Gastroesophageal sphincter (tissue), 3 donors: ENCODE data around the gene STYXL2.

Experiments
- EP300 ChIP-seq: sonication (generic); formaldehyde crosslinking; IDR thresholded peaks from one replicate; pipeline ENCODE4 v1.6.1; 2017; ENCODE audit warnings: antibody characterized with exemption, mild to moderate bottlenecking
- POLR2A ChIP-seq, 2 donors: fragments of 450-650 bp; IDR thresholded peaks; one replicate each; pipeline ENCODE4 v1.6.1; 2017; ENCODE audit warnings: antibody characterized with exemption in 2 of 2, mild to moderate bottlenecking in 2 of 2, moderate library complexity in 1 of 2
- TF ChIP-seq, protein P1 (sequence below), 4 experiments: fragments of 200-600 bp in 2 of 4; fragments of 450-650 bp in 2 of 4; sonication (generic) in 1 of 4; IDR thresholded peaks; one replicate each; pipeline ENCODE4 v1.5.1; 2017 to 2019; ENCODE audit warnings: antibody characterized with exemption in 4 of 4, mild to moderate bottlenecking in 2 of 4, moderate library complexity in 2 of 4

DNA sequence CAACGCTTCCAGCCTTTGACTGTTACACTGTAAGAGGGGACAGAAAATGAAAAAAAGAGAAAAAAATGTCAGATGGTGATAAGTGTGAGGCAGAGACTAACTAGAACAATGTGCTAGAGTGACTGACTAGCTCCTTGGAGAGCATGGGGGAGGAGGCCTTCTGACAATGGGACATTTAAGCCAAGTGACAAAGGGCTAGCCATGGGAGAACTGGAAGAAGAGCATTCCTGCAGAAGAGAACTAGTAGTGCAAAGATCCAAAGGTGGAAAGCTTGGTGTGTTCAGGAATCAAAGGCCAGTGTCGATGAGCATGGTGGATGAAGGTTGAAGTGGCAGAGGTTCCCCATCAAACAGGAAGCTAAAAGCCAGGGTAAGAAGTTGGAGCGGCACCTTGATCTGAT lies 25.8 kb downstream of the STYXL2 start:
- TF ChIP-seq, protein P1, sequence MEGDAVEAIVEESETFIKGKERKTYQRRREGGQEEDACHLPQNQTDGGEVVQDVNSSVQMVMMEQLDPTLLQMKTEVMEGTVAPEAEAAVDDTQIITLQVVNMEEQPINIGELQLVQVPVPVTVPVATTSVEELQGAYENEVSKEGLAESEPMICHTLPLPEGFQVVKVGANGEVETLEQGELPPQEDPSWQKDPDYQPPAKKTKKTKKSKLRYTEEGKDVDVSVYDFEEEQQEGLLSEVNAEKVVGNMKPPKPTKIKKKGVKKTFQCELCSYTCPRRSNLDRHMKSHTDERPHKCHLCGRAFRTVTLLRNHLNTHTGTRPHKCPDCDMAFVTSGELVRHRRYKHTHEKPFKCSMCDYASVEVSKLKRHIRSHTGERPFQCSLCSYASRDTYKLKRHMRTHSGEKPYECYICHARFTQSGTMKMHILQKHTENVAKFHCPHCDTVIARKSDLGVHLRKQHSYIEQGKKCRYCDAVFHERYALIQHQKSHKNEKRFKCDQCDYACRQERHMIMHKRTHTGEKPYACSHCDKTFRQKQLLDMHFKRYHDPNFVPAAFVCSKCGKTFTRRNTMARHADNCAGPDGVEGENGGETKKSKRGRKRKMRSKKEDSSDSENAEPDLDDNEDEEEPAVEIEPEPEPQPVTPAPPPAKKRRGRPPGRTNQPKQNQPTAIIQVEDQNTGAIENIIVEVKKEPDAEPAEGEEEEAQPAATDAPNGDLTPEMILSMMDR (IDR thresholded peaks at IDR 0.05), result no peak
- TF ChIP-seq POLR2A (IDR thresholded peaks at IDR 0.05) (no peak), EP300 (no peak)
